Measurements from ENCODE around the gene UBE2G2.

- TF ChIP-seq CTCF (IDR thresholded peaks at IDR 0.05; ENCODE audit: borderline replicate concordance, extremely low read depth, low read length, poor library complexity, severe bottlenecking) (no peak), EZH2 (IDR thresholded peaks at IDR 0.05; ENCODE audit: borderline replicate concordance, low read depth, low read length, severe bottlenecking) (no peak)
Observed at GRCh38 chr21:44763451-44764318, 37.9 kb downstream of the UBE2G2 start.
